ENCODE data around the gene LY9. TPM values are rescaled to one million over a fixed set of nuclear protein-coding genes. Genes with fewer than 3 reads are reported as not detected.
A peak's percentile ranks its signal among the peaks of the same experiment; 100 is the strongest.

Gene LY9
- 4.7 TPM for total RNA-seq

GRCh38 chr1:160795951-160796383 is at the start of gene LY9:
Gene LY9, plus strand, starts transcription at chr1:160796174. Its CDS starts 14 bp downstream, at chr1:160796188.
- H3K27ac ChIP-seq: peak within 1 kb of the TSS; percentile 7
- no peaks in the 10 kb centered on the region for H3K36me3 ChIP-seq
- peak within 1 kb of the TSS in 1 of 2 donors; percentile 13 for H3K4me3 ChIP-seq
- H3K9me3 ChIP-seq: no peaks in the 10 kb centered on the region
- no peaks in the 10 kb centered on the region for H3K27me3 ChIP-seq
- TF ChIP-seq POLR2AphosphoS5 (IDR thresholded peaks at IDR 0.05; ENCODE audit: insufficient read depth in 1 of 2, low read depth in 1 of 2) (no peak), POLR2A (IDR thresholded peaks at IDR 0.05) (no peak), CTCF (IDR thresholded peaks at IDR 0.05) (no peak)
- no peak for DNase-seq (ENCODE audit: extremely low spot score in 2 of 2)
- intact Hi-C loops (cut with DNase I): no loop called here
- no peaks in the 10 kb centered on the region for H3K4me1 ChIP-seq

- no peaks in the 10 kb centered on the region for H3K9me3 ChIP-seq
- H3K36me3 ChIP-seq: no peaks in the 10 kb centered on the region
- intact Hi-C loops (cut with DNase I): no loop called here
- no peaks in the 10 kb centered on the region for H3K27me3 ChIP-seq
- TF ChIP-seq CTCF (IDR thresholded peaks at IDR 0.05) (no peak), POLR2A (IDR thresholded peaks at IDR 0.05) (no peak)
- H3K4me3 ChIP-seq: no peak overlapping the region
- H3K27ac ChIP-seq: no peak overlapping the region
- no peak for DNase-seq (ENCODE audit: extremely low spot score in 2 of 2)
- H3K4me1 ChIP-seq: no peaks in the 10 kb centered on the region
These were observed 49.0 kb upstream of the LY9 start for GRCh38 chr1:160746836-160747500.

- H3K27ac ChIP-seq: no peak overlapping the region
- no peak overlapping the region for H3K4me3 ChIP-seq
- DNase-seq (ENCODE audit: extremely low spot score in 2 of 2): no peak
- H3K36me3 ChIP-seq: no peaks in the 10 kb centered on the region
- no peaks in the 10 kb centered on the region for H3K9me3 ChIP-seq
- TF ChIP-seq CTCF (IDR thresholded peaks at IDR 0.05) (no peak), POLR2A (IDR thresholded peaks at IDR 0.05) (no peak), POLR2AphosphoS5 (IDR thresholded peaks at IDR 0.05; ENCODE audit: insufficient read depth in 1 of 2, low read depth in 1 of 2) (no peak)
- no peaks in the 10 kb centered on the region for H3K4me1 ChIP-seq
- intact Hi-C loops (cut with DNase I): no loop called here
- H3K27me3 ChIP-seq: no peaks in the 10 kb centered on the region
These were observed 48.3 kb upstream of the LY9 start for GRCh38 chr1:160747717-160748116.

GRCh38 chr1:160748181-160748877 is 47.6 kb upstream of the LY9 start:
- Histone ChIP-seq H3K4me1 (no peaks in the 10 kb centered on the region), H3K36me3 (no peaks in the 10 kb centered on the region), H3K27me3 (no peaks in the 10 kb centered on the region), H3K27ac (no peak overlapping the region), H3K9me3 (no peaks in the 10 kb centered on the region), H3K4me3 (no peak overlapping the region)
- DNase-seq (ENCODE audit: extremely low spot score in 2 of 2): no peak
- intact Hi-C loops (cut with DNase I): no loop called here
- no peak for TF ChIP-seq CTCF (IDR thresholded peaks at IDR 0.05)
- no peak for TF ChIP-seq POLR2AphosphoS5 (IDR thresholded peaks at IDR 0.05; ENCODE audit: insufficient read depth in 1 of 2, low read depth in 1 of 2)
- TF ChIP-seq POLR2A (IDR thresholded peaks at IDR 0.05): no peak

- intact Hi-C loops (cut with DNase I): no loop called here
- TF ChIP-seq POLR2A (IDR thresholded peaks at IDR 0.05): no peak
- TF ChIP-seq POLR2AphosphoS5 (IDR thresholded peaks at IDR 0.05; ENCODE audit: insufficient read depth in 1 of 2, low read depth in 1 of 2): no peak
- no peak for TF ChIP-seq CTCF (IDR thresholded peaks at IDR 0.05)
- H3K4me1 ChIP-seq: no peaks in the 10 kb centered on the region
These were observed 47.1 kb upstream of the LY9 start for GRCh38 chr1:160748878-160749269.

More at GRCh38 chr1:160748878-160749269, 47.1 kb upstream of the LY9 start:
- no peak for DNase-seq (ENCODE audit: extremely low spot score in 2 of 2)
- no peaks in the 10 kb centered on the region for H3K36me3 ChIP-seq
- no peaks in the 10 kb centered on the region for H3K9me3 ChIP-seq
- no peaks in the 10 kb centered on the region for H3K27me3 ChIP-seq
- no peak overlapping the region for H3K4me3 ChIP-seq
- no peak overlapping the region for H3K27ac ChIP-seq
